ENCODE data around the gene PCSK5. TPM values are rescaled to one million over a fixed set of nuclear protein-coding genes. Genes with fewer than 3 reads are reported as not detected.

The PCSK5 gene
- total RNA-seq, 2 donors from 2014 or later = 2.4 to 32.2 TPM

- H3K27ac ChIP-seq = no peak overlapping the region
- TF ChIP-seq CTCF (IDR thresholded peaks at IDR 0.05) (no peak), POLR2A (IDR thresholded peaks at IDR 0.05) (no peak), POLR2AphosphoS5 (IDR thresholded peaks at IDR 0.05) (no peak)
- 82% methylated on average over 5 of the region's 5 CpGs for WGBS
- no peak overlapping the region for H3K4me3 ChIP-seq
- H3K27me3 ChIP-seq (replicated peaks; ENCODE audit: insufficient read depth) = no peaks in the 10 kb centered on the region
- no peaks in the 10 kb centered on the region for H3K9me3 ChIP-seq
- no peaks in the 10 kb centered on the region for H3K36me3 ChIP-seq
- H3K4me1 ChIP-seq (replicated peaks) = no peaks in the 10 kb centered on the region
- no peak for DNase-seq (ENCODE audit: low spot score)
- intact Hi-C loops (cut with DNase I) = no loop called here
Observed at GRCh38 chr9:75921391-75922127, 31.1 kb downstream of the PCSK5 start.

DNA sequence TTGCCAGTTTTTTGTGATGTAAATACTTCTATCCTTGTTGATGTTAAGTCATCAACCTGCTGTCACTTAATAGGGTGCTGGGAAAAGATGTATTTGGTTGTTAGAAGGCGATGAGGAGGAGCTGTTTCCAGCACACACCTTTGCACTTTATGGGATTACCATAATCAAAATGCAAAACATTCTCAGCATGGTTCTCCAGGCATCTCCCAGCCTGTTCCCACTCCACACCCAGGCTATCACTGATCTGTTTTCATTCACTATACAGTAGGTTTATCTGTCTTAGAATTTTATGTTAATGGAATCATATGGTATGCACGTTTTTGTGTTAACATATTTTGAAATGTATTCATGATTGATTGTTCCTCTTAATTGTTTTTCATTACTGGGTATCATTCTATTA, 35.9 kb downstream of the PCSK5 start:
- H3K36me3 ChIP-seq = no peaks in the 10 kb centered on the region
- no peak for TF ChIP-seq CTCF (IDR thresholded peaks at IDR 0.05)
- no peak for TF ChIP-seq POLR2A (IDR thresholded peaks at IDR 0.05)
- TF ChIP-seq POLR2AphosphoS5 (IDR thresholded peaks at IDR 0.05) = no peak
- no peak overlapping the region for H3K27ac ChIP-seq
- 85% methylated on average over 2 of the region's 2 CpGs for WGBS
- no peak overlapping the region for H3K4me3 ChIP-seq
- intact Hi-C loops (cut with DNase I) = no loop called here
- no peak for DNase-seq (ENCODE audit: low spot score)
- no peaks in the 10 kb centered on the region for H3K27me3 ChIP-seq (replicated peaks; ENCODE audit: insufficient read depth)
- H3K9me3 ChIP-seq = no peaks in the 10 kb centered on the region
- no peaks in the 10 kb centered on the region for H3K4me1 ChIP-seq (replicated peaks)

DNA sequence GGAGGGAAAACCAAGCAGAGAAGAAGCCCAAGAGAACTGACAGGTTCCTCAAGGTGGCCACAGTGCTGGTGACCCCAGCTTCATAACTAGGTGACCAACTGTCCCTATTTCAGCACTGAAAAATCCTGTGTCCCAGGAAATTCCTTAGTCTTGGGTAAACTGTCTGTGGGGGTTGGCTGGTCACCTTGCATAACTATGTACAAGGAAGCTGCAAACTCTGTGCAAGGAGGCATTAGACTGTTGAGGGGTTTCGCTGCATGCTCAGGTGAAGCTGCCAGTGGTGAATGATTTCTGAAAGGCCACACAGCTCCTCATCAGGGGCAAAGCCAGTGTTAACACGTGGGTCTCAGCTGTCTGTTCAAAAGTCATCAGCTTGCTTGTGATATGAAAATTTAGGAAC, 36.9 kb downstream of the PCSK5 start:
- Histone ChIP-seq H3K27me3 (replicated peaks; ENCODE audit: insufficient read depth) (no peaks in the 10 kb centered on the region), H3K9me3 (no peaks in the 10 kb centered on the region), H3K4me1 (replicated peaks) (no peaks in the 10 kb centered on the region), H3K27ac (no peak overlapping the region), H3K4me3 (no peak overlapping the region), H3K36me3 (no peaks in the 10 kb centered on the region)
- TF ChIP-seq CTCF (IDR thresholded peaks at IDR 0.05) (no peak), POLR2AphosphoS5 (IDR thresholded peaks at IDR 0.05) (no peak), POLR2A (IDR thresholded peaks at IDR 0.05) (no peak)
- DNase-seq (ENCODE audit: low spot score) = no peak
- WGBS = 85% methylated on average over 2 of the region's 2 CpGs
- intact Hi-C loops (cut with DNase I) = no loop called here

- DNase-seq (ENCODE audit: low spot score) = no peak
- H3K4me1 ChIP-seq (replicated peaks) = no peaks in the 10 kb centered on the region
- H3K27me3 ChIP-seq (replicated peaks; ENCODE audit: insufficient read depth) = no peaks in the 10 kb centered on the region
- H3K27ac ChIP-seq = peak overlapping the region in 1 of 2 donors; percentile 3
- no peaks in the 10 kb centered on the region for H3K36me3 ChIP-seq
- no peaks in the 10 kb centered on the region for H3K9me3 ChIP-seq
- TF ChIP-seq POLR2AphosphoS5 (IDR thresholded peaks at IDR 0.05) (no peak), POLR2A (IDR thresholded peaks at IDR 0.05) (no peak), CTCF (IDR thresholded peaks at IDR 0.05) (no peak)
- intact Hi-C loops (cut with DNase I) = no loop called here
- no peak overlapping the region for H3K4me3 ChIP-seq
- WGBS = 95% methylated on average over 4 of the region's 4 CpGs
Observed at GRCh38 chr9:75930190-75930589, 39.7 kb downstream of the PCSK5 start.

DNA sequence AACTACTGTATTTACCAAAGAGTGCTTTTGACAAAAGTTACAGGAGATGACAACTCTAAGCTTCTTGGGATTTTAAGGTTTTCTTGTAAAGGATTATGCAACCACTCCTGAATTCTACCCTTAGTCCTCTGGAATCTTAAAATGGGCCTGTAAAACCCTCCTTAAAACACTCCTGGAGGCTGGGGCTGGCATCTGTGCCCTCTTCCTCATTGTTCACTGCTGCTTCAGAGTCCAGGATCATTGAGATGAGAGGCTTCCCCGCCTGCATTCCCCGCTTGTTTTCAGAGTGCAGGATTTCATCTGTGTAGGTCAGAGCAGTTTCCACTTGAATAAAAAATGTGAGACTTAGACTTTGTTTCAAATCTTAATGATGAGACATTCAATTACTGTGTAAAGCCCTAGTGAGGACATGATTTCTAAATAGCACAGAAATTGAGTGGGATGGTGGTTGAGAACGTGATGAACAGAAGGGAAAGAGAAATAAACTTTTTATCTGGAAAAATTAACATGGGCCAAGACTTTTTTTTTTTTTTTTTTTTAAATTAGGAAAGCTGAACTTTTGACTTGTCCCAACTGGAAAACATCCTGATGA, 40.4 kb downstream of the PCSK5 start:
- H3K36me3 ChIP-seq = no peaks in the 10 kb centered on the region
- no peak for TF ChIP-seq CTCF (IDR thresholded peaks at IDR 0.05)
- H3K4me1 ChIP-seq (replicated peaks) = no peaks in the 10 kb centered on the region
- no peaks in the 10 kb centered on the region for H3K27me3 ChIP-seq (replicated peaks; ENCODE audit: insufficient read depth)
- H3K27ac ChIP-seq = peak overlapping the region in 1 of 2 donors; percentile 3
- DNase-seq (ENCODE audit: low spot score) = no peak
- 31% methylated on average over 3 of the region's 3 CpGs for WGBS
- H3K4me3 ChIP-seq = no peak overlapping the region
- H3K9me3 ChIP-seq = no peaks in the 10 kb centered on the region
- intact Hi-C loops (cut with DNase I) = no loop called here

All from prostate gland (tissue), 2 donors.